Keratinocyte (primary cell): ENCODE data around the gene MFSD6. TPM values are rescaled to one million over a fixed set of nuclear protein-coding genes. Genes with fewer than 3 reads are reported as not detected.
A peak's percentile ranks its signal among the peaks of the same experiment; 100 is the strongest.
"Not testable (repeated sequence)": the region's sequence is repeated elsewhere in the genome, so short reads cannot be mapped to it uniquely, and the experiment has no call there.

ENCODE experiments used
- DNase-seq: peaks from one replicate; pipeline ENCODE4 v3.0.0-alpha.2; 2011; ENCODE audit warnings: low read depth, missing footprints, low spot score
- FAIRE-seq: peaks from 2 replicates; lab custom pipeline; 2011; peaks lifted over from hg19 to GRCh38; lab: Jason Lieb, UNC
- H2AFZ ChIP-seq: 2 replicates; pipeline ENCODE4 v1.6.0; 2012; ENCODE audit warnings: low read length, control low read depth, inconsistent platforms; ENCODE audit not compliant: control insufficient read depth
- H3K27ac ChIP-seq: 2 replicates; pipeline ENCODE4 v1.5.1; 2011; ENCODE audit warnings: low read length; ENCODE audit not compliant: control insufficient read depth, insufficient read depth
- H3K27me3 ChIP-seq: 3 replicates; pipeline ENCODE4 v1.6.0; 2011; ENCODE audit warnings: low read length; ENCODE audit not compliant: control insufficient read depth, insufficient read depth; ENCODE audit errors: extremely low read depth
- H3K36me3 ChIP-seq, 2 experiments: 2 replicates in 1 of 2; 3 replicates in 1 of 2; pipeline ENCODE4 v1.5.1; 2011; ENCODE audit warnings: low read length in 2 of 2, mild to moderate bottlenecking in 1 of 2; ENCODE audit not compliant: control insufficient read depth in 2 of 2, insufficient read depth in 2 of 2; ENCODE audit errors: extremely low read depth in 1 of 2
- H3K4me1 ChIP-seq: 3 replicates; pipeline ENCODE4 v1.5.1; 2011; ENCODE audit warnings: low read length; ENCODE audit not compliant: control insufficient read depth, insufficient read depth; ENCODE audit errors: extremely low read depth
- H3K4me2 ChIP-seq: 3 replicates; pipeline ENCODE4 v1.6.0; 2011; ENCODE audit warnings: low read depth, low read length; ENCODE audit not compliant: control insufficient read depth, insufficient read depth; ENCODE audit errors: extremely low read depth
- H3K4me3 ChIP-seq, 3 experiments: fragments of 200-600 bp in 1 of 3; sonication (generic) in 1 of 3; 2 replicates in 2 of 3; 3 replicates in 1 of 3; pipeline ENCODE4 v1.5.1; 2011 to 2016; ENCODE audit warnings: low read length in 3 of 3, mild to moderate bottlenecking in 3 of 3, control low read depth in 2 of 3, inconsistent platforms in 1 of 3, low read depth in 1 of 3, mixed read lengths in 1 of 3, mixed run types in 1 of 3, moderate library complexity in 1 of 3; ENCODE audit not compliant: control insufficient read depth in 2 of 3, insufficient read depth in 2 of 3; ENCODE audit errors: extremely low read depth in 1 of 3
- H3K79me2 ChIP-seq: 2 replicates; pipeline ENCODE4 v1.6.0; 2012; ENCODE audit warnings: low read length; ENCODE audit not compliant: control insufficient read depth, insufficient read depth
- H3K9ac ChIP-seq: 3 replicates; pipeline ENCODE4 v1.6.0; 2011; ENCODE audit warnings: low read length; ENCODE audit not compliant: control insufficient read depth, insufficient read depth; ENCODE audit errors: extremely low read depth
- H3K9me1 ChIP-seq: 3 replicates; pipeline ENCODE4 v1.6.0; 2011; ENCODE audit warnings: low read length; ENCODE audit not compliant: control insufficient read depth, insufficient read depth; ENCODE audit errors: extremely low read depth
- H3K9me3 ChIP-seq: 2 replicates; pipeline ENCODE4 v1.5.1; 2012; ENCODE audit warnings: low read depth, low read length; ENCODE audit not compliant: control insufficient read depth
- H4K20me1 ChIP-seq: 3 replicates; pipeline ENCODE4 v1.6.0; 2011; ENCODE audit warnings: low read length; ENCODE audit not compliant: control insufficient read depth, insufficient read depth; ENCODE audit errors: extremely low read depth
- CTCF ChIP-seq, 3 experiments: IDR thresholded peaks in 1 of 3; conservative IDR thresholded peaks in 1 of 3; optimal IDR thresholded peaks in 1 of 3; 2 replicates in 2 of 3; 3 replicates in 1 of 3; pipeline versions ENCODE3 to v1.5.1; 2011; ENCODE audit warnings: low read length in 3 of 3, mild to moderate bottlenecking in 3 of 3, moderate library complexity in 2 of 3, control low read depth in 1 of 3, inconsistent platforms in 1 of 3; ENCODE audit not compliant: insufficient read depth in 2 of 3; ENCODE audit errors: extremely low read depth in 1 of 3
- EZH2 ChIP-seq: IDR thresholded peaks from one replicate; pipeline ENCODE4 v1.6.1; 2012; ENCODE audit warnings: inconsistent platforms, mild to moderate bottlenecking, low read length, moderate library complexity
- dilution Hi-C: fragments of 300-500 bp; cut with MboI; formaldehyde crosslinking; loops from one replicate; pipeline ENCODE4 v1.7.0; 2020; ENCODE audit warnings: low sequenced_read_pairs; ENCODE audit not compliant: extremely low pct_ligation_motif_present
- polyA plus RNA-seq, 5 experiments: library from polyadenylated mRNA; depleted of rRNA in 3 of 5; stranded (reverse) in 3 of 5; stranded (forward) in 1 of 5; unstranded in 1 of 5; fragments of >200 nt; gene quantifications; 1 replicate in 1 of 5; 2 replicates in 3 of 5; 3 replicates in 1 of 5; pipeline versions ENCODE4 v1.2.1 to v1.2.3, GENCODE V29; 2011 to 2012; ENCODE audit warnings: missing spikeins in 2 of 5, low read depth in 1 of 5, low replicate concordance in 1 of 5

Gene MFSD6
- polyA plus RNA-seq, 1 donor (not counting 4 experiments of a cell fraction or from before 2014, with no cell fraction given) = 11.0 TPM

- no peak overlapping the region for H3K4me2 ChIP-seq
- dilution Hi-C loops = no loop called here
- no peak overlapping the region for H3K9ac ChIP-seq
- H2AFZ ChIP-seq = no peak overlapping the region
- no peaks in the 10 kb centered on the region for H3K9me1 ChIP-seq
- TF ChIP-seq CTCF (optimal IDR thresholded peaks at IDR 0.05 in 1 of 3, IDR thresholded peaks at IDR 0.05 in 1 of 3, conservative IDR thresholded peaks at IDR 0.05 in 1 of 3; ENCODE audit: extremely low read depth in 1 of 3, insufficient read depth in 2 of 3, low read length in 3 of 3) (no peak), EZH2 (no peak)
- FAIRE-seq (no peak), DNase-seq (no peak)
- H3K79me2 ChIP-seq = no peaks in the 10 kb centered on the region
- H3K9me3 ChIP-seq = no peaks in the 10 kb centered on the region
- H3K27ac ChIP-seq = no peak overlapping the region
- no peaks in the 10 kb centered on the region for H4K20me1 ChIP-seq
- peaks cover 25% of the 10 kb centered on the region for H3K4me1 ChIP-seq
- no peak overlapping the region for H3K4me3 ChIP-seq
- H3K36me3 ChIP-seq = no peaks in the 10 kb centered on the region
- no peaks in the 10 kb centered on the region for H3K27me3 ChIP-seq
These were observed 58.8 kb downstream of the MFSD6 start for GRCh38 chr2:190466819-190467446.

GRCh38 chr2:190467575-190468083 lies 59.5 kb downstream of the MFSD6 start:
- Histone ChIP-seq H3K4me2 (peak overlapping the region; percentile 8), H3K36me3 (no peaks in the 10 kb centered on the region), H3K79me2 (no peaks in the 10 kb centered on the region), H3K9me3 (no peaks in the 10 kb centered on the region), H3K9ac (no peak overlapping the region), H3K4me3 (no peak overlapping the region), H2AFZ (no peak overlapping the region), H3K9me1 (no peaks in the 10 kb centered on the region), H3K27ac (no peak overlapping the region), H4K20me1 (no peaks in the 10 kb centered on the region), H3K27me3 (no peaks in the 10 kb centered on the region), H3K4me1 (peaks cover 25% of the 10 kb centered on the region)
- TF ChIP-seq CTCF (optimal IDR thresholded peaks at IDR 0.05 in 1 of 3, IDR thresholded peaks at IDR 0.05 in 1 of 3, conservative IDR thresholded peaks at IDR 0.05 in 1 of 3; ENCODE audit: extremely low read depth in 1 of 3, insufficient read depth in 2 of 3, low read length in 3 of 3) = no peak
- DNase-seq (no peak), FAIRE-seq (peak; percentile 39)
- dilution Hi-C loops = no loop called here

- FAIRE-seq, H3K79me2 ChIP-seq, H3K9ac ChIP-seq, H2AFZ ChIP-seq, H3K4me3 ChIP-seq, H4K20me1 ChIP-seq, H3K9me1 ChIP-seq, H3K27me3 ChIP-seq, dilution Hi-C loops, H3K27ac ChIP-seq, DNase-seq, H3K9me3 ChIP-seq, H3K36me3 ChIP-seq, H3K4me2 ChIP-seq: not testable (repeated sequence)
- peaks cover 25% of the 10 kb centered on the region for H3K4me1 ChIP-seq
These were observed 60.2 kb downstream of the MFSD6 start for GRCh38 chr2:190468354-190468753.
